ENCODE measurements around the gene RPS21.

RPS21 gene

DNA sequence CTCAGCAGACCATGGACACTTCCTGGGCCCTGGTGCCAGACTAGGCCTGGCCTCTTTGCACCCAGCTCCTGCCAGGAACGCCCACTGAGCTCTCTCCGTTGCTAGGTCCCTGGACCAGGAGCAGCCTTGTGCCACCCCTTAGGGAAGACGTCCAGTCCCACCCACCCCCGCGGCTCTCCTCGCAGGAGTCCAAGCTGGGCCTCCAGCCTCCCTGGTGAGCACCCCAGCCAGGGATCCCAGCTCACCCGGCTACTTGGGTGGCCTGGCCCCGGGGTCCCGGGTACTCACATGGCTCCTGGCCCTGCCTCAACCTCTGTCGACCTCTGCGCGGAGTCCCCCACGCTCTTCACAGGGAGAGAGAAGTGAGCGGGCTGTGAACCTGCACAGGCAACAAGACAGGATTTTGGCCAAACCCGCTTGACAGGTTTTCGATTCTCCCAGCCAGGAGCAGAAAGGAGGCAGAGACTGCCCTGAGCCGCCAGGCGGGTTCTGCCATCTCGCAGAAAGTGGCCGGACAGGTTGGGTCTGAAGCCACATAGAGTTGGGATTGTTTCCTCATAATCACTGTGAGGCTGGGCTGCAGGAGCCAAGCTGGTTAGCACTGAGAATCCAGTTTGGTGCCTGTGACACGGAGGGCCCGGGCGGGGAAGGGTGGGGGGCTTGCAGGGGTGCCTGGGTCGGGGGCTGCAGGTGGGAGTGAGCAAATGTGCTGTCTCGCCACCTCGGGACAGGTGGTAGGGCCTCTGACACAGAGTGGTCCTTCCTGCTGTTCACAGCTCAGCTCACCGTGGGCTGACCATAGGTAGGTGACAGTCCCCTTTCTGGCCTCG, 40.5 kb downstream of the RPS21 start, which contains the start of gene RBBP8NL:
Gene RBBP8NL, minus strand, starts transcription at position 368 of the 830 bp plus-strand sequence. CDS start 7,892 bp downstream, outside the sequence.
- no peak for DNase-seq (ENCODE audit: low read depth)

DNA sequence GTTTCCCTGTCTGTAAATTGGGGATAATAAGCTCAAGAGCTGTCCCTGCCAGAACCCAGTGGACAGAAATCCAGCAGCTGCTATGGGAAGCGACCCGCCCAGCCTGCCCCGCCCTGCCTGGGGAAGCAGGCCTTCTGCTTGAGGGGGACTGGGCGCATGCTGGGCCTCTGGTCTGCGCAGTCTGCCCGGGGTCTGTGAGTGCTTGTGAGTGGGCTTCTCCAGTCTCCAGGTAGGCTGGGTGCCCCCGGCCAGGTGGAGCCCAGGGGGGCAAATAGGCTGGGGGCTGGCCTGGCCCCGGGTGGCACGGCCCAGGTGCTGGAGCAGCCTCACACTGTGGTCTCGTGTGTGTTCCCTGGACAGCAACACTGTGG, 41.1 kb downstream of the RPS21 start:
- no peak for DNase-seq (ENCODE audit: low read depth)

DNA sequence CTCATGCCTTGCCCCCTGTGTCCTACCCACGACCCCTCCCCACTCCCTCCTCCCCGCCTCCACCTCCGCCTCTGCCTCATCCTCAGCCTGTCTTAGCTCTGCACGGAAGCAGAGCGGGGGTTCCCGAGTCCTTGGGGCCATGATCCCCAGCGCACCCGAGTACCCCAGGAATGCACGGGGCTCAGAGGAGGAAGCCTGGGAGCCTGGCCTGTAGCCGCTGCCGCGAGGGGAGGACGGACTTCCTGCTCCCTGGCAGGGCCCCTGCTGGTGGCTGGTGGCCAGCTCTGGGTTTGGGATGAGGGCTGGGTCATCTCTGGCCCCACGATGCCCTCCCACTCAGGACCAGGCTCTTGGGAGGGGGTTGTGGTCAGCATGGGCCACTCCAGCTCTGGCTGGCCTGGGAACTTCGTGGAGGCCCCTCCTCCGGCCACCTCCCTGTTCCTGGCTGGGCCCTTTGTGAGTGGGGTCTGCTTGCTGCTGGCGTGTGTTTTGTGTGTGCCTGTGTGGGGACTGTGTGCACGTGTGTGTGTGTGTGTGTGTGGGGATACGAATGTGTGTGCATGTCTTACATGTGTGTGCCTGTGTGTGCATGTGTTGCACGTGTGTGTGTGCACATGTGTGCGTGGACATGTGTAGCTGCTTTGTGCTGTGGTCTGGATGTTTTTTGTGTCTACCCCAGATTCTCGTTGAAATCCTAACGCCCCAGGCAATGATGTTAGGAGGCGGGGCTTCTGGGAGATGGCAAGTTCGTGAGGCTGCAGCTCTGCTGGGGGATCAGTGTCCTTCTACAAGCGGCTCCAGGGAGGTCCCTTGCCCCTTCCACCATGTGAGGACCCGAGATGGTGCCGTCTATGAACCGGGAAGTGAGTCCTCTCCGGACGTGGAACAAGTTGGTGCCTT, 41.7 kb downstream of the RPS21 start:
- no peak for DNase-seq (ENCODE audit: low read depth)

DNA sequence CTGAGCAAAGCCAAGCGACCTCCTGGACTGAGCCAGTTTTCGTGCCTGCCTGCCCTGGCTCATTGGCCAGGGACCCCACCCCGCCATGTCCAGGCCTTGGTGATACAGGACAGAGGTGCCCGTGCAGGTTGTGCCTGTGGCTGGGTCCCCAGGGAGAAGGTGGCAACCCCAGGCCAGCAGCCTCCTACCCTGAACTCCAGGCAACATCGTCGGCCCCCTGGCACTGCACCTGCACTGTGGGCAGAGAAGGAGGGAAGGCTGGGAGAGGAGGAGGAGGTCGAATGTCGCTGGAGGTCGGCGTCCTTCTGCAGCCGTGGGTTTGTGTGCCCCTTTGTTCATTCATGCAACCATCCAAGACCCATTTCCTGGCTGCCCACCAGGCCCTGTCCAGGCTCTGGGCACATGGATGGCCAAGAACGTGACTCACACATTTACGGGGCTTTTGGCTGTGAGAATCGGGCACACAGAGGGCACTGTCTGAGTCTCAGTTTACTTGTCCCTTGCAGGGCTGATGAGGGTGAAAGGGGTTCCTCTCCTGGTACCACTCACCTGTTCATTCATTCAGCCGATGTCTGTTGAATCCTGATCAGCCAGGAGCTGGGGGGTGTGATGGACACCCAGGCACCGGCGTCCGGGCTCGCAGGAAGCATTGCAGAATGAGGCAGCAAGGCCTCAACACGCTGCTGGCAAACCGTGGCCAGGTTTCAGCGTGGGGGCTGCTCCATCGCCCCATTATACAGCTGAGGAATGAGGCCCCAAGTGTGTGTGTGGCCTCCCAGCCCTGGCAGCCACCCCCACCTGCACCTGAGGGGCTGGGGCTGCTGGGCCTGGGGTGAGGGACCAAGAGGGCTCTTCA, 42.8 kb downstream of the RPS21 start:
- DNase-seq (ENCODE audit: low read depth), result no peak

DNA sequence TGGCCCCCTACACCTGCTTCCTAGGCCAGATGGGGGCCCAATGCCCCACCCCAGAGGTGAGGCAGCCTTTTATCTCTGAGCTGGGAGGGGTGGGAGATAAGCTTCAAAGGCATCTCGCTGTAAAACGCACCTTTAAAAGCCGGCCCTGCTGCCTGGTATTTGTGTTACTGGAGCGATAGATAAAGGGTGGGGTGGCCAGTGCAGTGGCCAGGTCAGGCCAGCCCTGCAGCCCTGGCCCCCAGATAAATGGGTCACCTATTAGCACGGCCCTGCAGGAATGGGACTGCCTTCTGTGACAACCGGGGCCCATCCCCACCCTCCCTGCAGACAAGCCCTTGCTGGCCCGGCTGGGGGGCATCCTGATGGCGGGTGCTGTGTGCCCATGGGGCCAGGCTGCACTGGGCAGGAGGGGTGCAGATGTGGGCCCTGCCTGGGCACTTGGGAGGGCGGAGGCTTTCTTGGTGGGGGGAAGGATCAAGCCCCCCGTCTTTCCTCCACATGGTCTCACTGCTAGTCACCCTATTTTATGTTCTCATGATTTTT, 43.5 kb downstream of the RPS21 start:
- DNase-seq (ENCODE audit: low read depth), result no peak

DNA sequence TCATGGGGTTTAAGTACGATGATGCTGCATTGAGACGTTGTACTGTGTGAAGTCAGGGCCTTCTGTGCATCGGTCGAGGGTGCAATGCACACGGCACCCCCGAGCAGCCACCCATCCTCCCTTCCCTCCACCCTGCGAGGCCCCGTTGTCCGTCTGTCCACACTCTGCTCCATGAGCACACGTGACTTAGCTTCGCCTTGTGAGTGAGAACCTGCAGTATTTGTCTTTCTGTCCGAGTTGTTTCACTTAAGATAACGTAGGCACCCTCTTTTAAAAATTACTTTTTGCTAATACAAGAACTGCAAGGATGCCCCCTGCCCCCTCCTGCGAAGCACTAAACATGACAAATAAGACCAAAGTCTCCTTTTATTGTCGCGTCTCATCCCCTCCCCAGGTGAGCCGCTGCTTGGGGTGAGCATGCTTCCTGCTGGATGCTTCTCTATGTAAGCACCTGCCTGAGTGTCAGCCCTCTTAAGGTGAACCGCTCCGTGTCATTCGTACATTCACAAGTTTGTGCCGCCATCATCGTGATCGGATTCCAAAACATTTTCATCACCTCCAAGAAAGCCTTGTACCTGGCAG, 44.1 kb downstream of the RPS21 start:
- DNase-seq (ENCODE audit: low read depth), result no peak

DNA sequence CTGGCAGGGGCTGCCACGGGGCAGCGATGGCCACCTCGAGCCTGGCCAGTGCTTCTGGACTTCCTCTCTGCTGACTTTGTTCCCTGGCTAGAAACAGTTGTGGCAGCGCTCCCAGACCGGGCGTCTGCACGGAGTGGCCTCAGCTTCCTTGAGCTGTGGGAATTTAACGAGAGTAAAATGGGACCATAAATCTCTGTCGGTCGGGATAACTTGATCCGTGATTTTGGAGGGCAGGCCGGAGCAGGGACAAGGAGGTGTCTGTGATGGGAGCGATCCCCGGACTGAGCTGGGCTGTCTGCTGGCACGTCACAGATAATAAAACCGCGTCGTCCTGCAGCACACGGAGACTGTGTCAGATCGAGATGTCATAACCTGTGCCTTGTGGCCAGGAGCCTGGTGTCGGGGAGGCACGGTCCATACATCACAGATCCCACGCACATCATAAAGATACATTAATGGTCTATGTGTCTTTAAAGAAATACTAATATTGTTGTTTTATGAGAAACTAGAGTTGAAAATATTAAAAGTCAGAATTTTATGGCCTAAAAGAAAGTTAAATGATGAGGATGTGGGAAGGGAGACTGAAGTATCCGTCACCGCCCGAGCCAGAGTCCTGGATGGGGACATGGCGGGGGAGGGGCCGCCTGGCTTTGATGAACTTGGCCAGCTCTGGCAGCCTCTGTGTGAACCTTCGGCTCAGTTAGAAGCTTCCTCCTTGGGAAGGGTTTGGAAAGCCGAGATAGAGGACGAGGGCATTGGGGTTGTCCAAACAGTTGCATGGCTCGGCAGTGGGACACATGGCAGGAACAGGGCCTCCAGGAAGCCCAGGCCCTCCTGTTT, 47.0 kb downstream of the RPS21 start:
- DNase-seq (ENCODE audit: low read depth), result no peak

DNA sequence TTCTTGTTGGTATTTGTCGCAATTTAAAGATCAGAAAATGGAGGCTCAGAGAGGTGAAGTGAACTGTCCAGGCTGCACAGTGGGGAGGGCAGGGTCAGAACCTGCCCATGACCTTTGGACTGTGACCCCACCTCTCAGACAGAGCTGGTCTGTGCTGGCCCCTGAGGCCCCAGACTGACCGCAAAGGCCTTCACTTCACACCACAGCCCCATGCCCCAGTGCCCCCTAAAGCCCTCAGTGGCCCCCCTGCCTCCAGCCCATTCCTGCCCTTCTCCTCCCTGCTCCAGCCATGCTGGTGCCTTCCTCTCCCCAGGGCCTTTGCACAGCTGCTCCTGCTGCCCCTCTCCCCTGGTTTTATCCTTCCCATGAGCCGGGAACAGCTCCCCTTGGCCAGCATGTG, 49.8 kb downstream of the RPS21 start:
- DNase-seq (ENCODE audit: low read depth), result no peak

DNA sequence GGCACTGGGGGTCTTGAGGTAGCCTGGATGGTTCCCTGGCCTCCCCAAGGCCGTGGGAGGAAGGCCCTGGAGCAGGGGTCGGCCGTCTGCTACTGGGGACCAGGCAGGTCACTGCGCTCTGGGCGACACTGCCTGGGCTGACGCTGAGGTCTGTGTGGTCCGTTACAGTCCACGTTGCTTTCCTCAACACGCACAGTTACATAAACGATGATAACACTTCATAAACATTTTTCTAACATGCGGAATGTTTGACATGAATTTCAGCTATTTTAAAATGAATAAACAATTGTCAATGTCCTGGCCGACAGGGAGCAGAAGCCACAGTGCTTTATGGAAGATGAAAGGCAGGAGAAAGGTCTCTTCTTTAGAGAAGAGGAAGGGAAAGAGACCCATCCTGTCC, 50.6 kb downstream of the RPS21 start:
- no peak for DNase-seq (ENCODE audit: low read depth)

DNA sequence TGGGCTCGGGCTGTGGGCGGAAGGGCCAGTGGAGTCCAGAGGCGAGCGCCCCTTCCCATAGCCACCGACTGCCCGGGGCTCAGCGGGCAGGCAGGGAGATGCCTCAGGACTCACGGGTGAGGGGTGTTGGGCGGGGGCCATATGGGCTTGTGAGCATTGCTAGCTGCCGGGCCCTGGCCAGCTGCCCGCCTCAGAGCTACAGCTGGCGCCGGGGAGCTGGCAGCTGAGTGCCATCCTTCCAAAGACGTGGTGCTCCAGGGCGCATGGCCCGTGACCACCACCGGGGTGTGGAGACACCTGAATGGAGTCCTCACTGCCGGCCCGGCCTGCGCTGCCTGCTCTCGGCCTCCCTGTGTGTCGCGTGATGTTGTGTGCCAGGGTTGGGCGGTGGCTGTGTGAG, 51.0 kb downstream of the RPS21 start:
- DNase-seq (ENCODE audit: low read depth), result no peak

All from activated T-helper 9 cell treated with anti-CD3 and anti-CD28 coated beads, Interleukin-2, amount 50 U/mL, for 16 hours (primary cell).